HEK293T (cell line): Measurements from ENCODE around the gene UBR3.

Experiments
- ARNT ChIP-seq: fragments of 450-650 bp; IDR thresholded peaks from 2 replicates; pipeline ENCODE4 v1.6.1; 2017; ENCODE audit warnings: mild to moderate bottlenecking
- BHLHE40 ChIP-seq: fragments of 450-650 bp; IDR thresholded peaks from 2 replicates; pipeline ENCODE4 v1.6.1; 2016; ENCODE audit warnings: mild to moderate bottlenecking, moderate library complexity, borderline replicate concordance
- ELF4 ChIP-seq: fragments of 450-650 bp; IDR thresholded peaks from 2 replicates; pipeline ENCODE4 v1.6.1; 2017; ENCODE audit warnings: antibody characterized with exemption
- FOXA1 ChIP-seq: fragments of 450-650 bp; IDR thresholded peaks from 2 replicates; pipeline ENCODE4 v1.6.1; 2016; ENCODE audit warnings: mild to moderate bottlenecking
- FOXK2 ChIP-seq: fragments of 450-650 bp; IDR thresholded peaks from 2 replicates; pipeline ENCODE4 v1.6.1; 2016; ENCODE audit warnings: mild to moderate bottlenecking
- FOXM1 ChIP-seq: fragments of 450-650 bp; IDR thresholded peaks from 2 replicates; pipeline ENCODE4 v1.6.1; 2017; ENCODE audit warnings: mild to moderate bottlenecking, borderline replicate concordance
- HDGF ChIP-seq: fragments of 450-650 bp; IDR thresholded peaks from 2 replicates; pipeline ENCODE4 v1.6.1; 2017; ENCODE audit warnings: antibody characterized with exemption, borderline replicate concordance
- L3MBTL2 ChIP-seq: fragments of 450-650 bp; conservative IDR thresholded peaks from 2 replicates; pipeline ENCODE4 v1.6.1; 2016; ENCODE audit warnings: mild to moderate bottlenecking
- LEF1 ChIP-seq: fragments of 450-650 bp; IDR thresholded peaks from 2 replicates; pipeline ENCODE4 v1.6.1; 2017; ENCODE audit warnings: mild to moderate bottlenecking, borderline replicate concordance
- SP1 ChIP-seq: fragments of 450-650 bp; IDR thresholded peaks from 2 replicates; pipeline ENCODE4 v1.6.1; 2017
- SUZ12 ChIP-seq: fragments of 450-650 bp; IDR thresholded peaks from 2 replicates; pipeline ENCODE4 v1.6.1; 2016; ENCODE audit warnings: mild to moderate bottlenecking
- TARDBP ChIP-seq: fragments of 450-650 bp; IDR thresholded peaks from 2 replicates; pipeline ENCODE4 v1.6.1; 2016
- ZNF384 ChIP-seq: fragments of 450-650 bp; IDR thresholded peaks from 2 replicates; pipeline ENCODE4 v1.6.1; 2016
- TF ChIP-seq, protein P1 (sequence below): fragments of 450-650 bp; IDR thresholded peaks from 2 replicates; pipeline ENCODE4 v1.6.1; 2016

DNA sequence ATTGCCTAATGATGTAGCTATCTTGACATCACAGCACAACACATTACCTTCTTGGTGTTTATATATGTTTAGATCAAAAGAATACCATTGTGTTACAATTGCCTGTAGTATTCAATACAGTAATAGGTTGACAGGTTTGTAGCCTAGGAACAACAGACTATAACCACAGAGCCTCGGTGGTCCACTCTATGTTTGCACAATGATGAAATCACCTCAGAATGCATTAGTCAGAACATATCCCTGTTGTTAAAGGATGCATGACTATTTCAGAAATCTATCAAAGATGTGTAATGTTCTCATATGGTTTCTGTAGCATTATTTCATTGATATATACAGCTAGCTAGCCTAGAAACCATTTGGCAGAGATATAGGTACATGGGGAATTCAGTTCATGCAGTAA is 11.4 kb upstream of the UBR3 start:
- TF ChIP-seq SP1 (no peak), ZNF384 (no peak), BHLHE40 (no peak), SUZ12 (no peak), FOXA1 (no peak), FOXK2 (no peak), ELF4 (no peak), LEF1 (no peak), FOXM1 (no peak), TARDBP (no peak), L3MBTL2 (no peak), HDGF (no peak), ARNT (no peak)
- TF ChIP-seq, protein P1, sequence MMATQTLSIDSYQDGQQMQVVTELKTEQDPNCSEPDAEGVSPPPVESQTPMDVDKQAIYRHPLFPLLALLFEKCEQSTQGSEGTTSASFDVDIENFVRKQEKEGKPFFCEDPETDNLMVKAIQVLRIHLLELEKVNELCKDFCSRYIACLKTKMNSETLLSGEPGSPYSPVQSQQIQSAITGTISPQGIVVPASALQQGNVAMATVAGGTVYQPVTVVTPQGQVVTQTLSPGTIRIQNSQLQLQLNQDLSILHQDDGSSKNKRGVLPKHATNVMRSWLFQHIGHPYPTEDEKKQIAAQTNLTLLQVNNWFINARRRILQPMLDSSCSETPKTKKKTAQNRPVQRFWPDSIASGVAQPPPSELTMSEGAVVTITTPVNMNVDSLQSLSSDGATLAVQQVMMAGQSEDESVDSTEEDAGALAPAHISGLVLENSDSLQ = no peak
